Measurements from ENCODE around the gene SOHLH1.

GRCh38 chr9:135712613-135713295 is 13.5 kb upstream of the SOHLH1 start:
- TF ChIP-seq, protein P1, sequence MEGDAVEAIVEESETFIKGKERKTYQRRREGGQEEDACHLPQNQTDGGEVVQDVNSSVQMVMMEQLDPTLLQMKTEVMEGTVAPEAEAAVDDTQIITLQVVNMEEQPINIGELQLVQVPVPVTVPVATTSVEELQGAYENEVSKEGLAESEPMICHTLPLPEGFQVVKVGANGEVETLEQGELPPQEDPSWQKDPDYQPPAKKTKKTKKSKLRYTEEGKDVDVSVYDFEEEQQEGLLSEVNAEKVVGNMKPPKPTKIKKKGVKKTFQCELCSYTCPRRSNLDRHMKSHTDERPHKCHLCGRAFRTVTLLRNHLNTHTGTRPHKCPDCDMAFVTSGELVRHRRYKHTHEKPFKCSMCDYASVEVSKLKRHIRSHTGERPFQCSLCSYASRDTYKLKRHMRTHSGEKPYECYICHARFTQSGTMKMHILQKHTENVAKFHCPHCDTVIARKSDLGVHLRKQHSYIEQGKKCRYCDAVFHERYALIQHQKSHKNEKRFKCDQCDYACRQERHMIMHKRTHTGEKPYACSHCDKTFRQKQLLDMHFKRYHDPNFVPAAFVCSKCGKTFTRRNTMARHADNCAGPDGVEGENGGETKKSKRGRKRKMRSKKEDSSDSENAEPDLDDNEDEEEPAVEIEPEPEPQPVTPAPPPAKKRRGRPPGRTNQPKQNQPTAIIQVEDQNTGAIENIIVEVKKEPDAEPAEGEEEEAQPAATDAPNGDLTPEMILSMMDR (IDR thresholded peaks at IDR 0.05) = no peak
- TF ChIP-seq EP300 (IDR thresholded peaks at IDR 0.05) = no peak
- no peak for TF ChIP-seq POLR2A (IDR thresholded peaks at IDR 0.05; ENCODE audit: low read depth)
- TF ChIP-seq POLR2AphosphoS5 (IDR thresholded peaks at IDR 0.05) = no peak

Data from esophagus muscularis mucosa (tissue), 4 donors.